ENCODE measurements around the gene ADGRD2.

ADGRD2 gene

GRCh38 chr9:124512806-124513204 is 62.6 kb downstream of the ADGRD2 start:
- Histone ChIP-seq H3K27me3 (ENCODE audit: insufficient read depth, low read length) (no peaks in the 10 kb centered on the region), H3K14ac (ENCODE audit: low read length) (no peak overlapping the region), H3K4me1 (ENCODE audit: control insufficient read depth in 1 of 2, insufficient read depth in 2 of 2, low read length in 2 of 2) (peaks cover 0 to 7% of the 10 kb centered on the region in 2 experiments), H2BK5ac (ENCODE audit: low read depth, low read length, poor library complexity) (no peak overlapping the region), H3K27ac (ENCODE audit: low read depth, low read length) (no peak overlapping the region), H2BK12ac (ENCODE audit: low read length) (no peak overlapping the region), H2AK5ac (ENCODE audit: low read length) (no peak overlapping the region), H3K79me2 (ENCODE audit: control insufficient read depth, insufficient read depth, low read length, poor library complexity) (no peaks in the 10 kb centered on the region), H2AFZ (ENCODE audit: insufficient read depth, low read length, poor library complexity) (no peak overlapping the region), H4K12ac (ENCODE audit: low read depth, low read length) (no peak overlapping the region), H2BK120ac (ENCODE audit: insufficient read depth, low read length, poor library complexity) (no peak overlapping the region), H3K9me3 (ENCODE audit: insufficient read depth, low read depth, low read length) (no peaks in the 10 kb centered on the region), H3K9ac (ENCODE audit: low read length) (no peak overlapping the region), H3K4me3 (ENCODE audit: low read depth, low read length) (no peak overlapping the region), H3K36me3 (ENCODE audit: control insufficient read depth in 1 of 2, insufficient read depth in 2 of 2, low read length in 2 of 2) (no peaks in the 10 kb centered on the region), H3K18ac (ENCODE audit: low read length) (no peak overlapping the region), H3K4me2 (ENCODE audit: low read length) (no peak overlapping the region), H3K23ac (ENCODE audit: low read length) (no peak overlapping the region), H3K4ac (ENCODE audit: low read depth, low read length) (no peak overlapping the region), H4K91ac (ENCODE audit: low read depth, low read length) (no peak overlapping the region), H3K79me1 (ENCODE audit: low read length) (peaks cover 5% of the 10 kb centered on the region), H4K8ac (ENCODE audit: low read depth, low read length) (no peak overlapping the region)
- no CpG with 5 or more reads among the region's 9 CpGs for WGBS (ENCODE audit: extremely low coverage, insufficient coverage, insufficient read length)
- no peak for DNase-seq

- no peak overlapping the region for H4K12ac ChIP-seq (ENCODE audit: low read depth, low read length)
- no peaks in the 10 kb centered on the region for H3K9me3 ChIP-seq (ENCODE audit: insufficient read depth, low read depth, low read length)
- H3K4me3 ChIP-seq (ENCODE audit: low read depth, low read length): no peak overlapping the region
- H2BK12ac ChIP-seq (ENCODE audit: low read length): no peak overlapping the region
- no peak overlapping the region for H3K14ac ChIP-seq (ENCODE audit: low read length)
- no peak overlapping the region for H2AFZ ChIP-seq (ENCODE audit: insufficient read depth, low read length, poor library complexity)
- H2BK120ac ChIP-seq (ENCODE audit: insufficient read depth, low read length, poor library complexity): no peak overlapping the region
- H2BK5ac ChIP-seq (ENCODE audit: low read depth, low read length, poor library complexity): no peak overlapping the region
- DNase-seq: no peak
- peaks cover 6 to 11% of the 10 kb centered on the region in 2 experiments for H3K4me1 ChIP-seq (ENCODE audit: control insufficient read depth in 1 of 2, insufficient read depth in 2 of 2, low read length in 2 of 2)
- no peak overlapping the region for H4K8ac ChIP-seq (ENCODE audit: low read depth, low read length)
- peaks cover 8% of the 10 kb centered on the region for H3K79me1 ChIP-seq (ENCODE audit: low read length)
- H3K4ac ChIP-seq (ENCODE audit: low read depth, low read length): no peak overlapping the region
- H4K91ac ChIP-seq (ENCODE audit: low read depth, low read length): no peak overlapping the region
- no peak overlapping the region for H2AK5ac ChIP-seq (ENCODE audit: low read length)
- no peaks in the 10 kb centered on the region for H3K27me3 ChIP-seq (ENCODE audit: insufficient read depth, low read length)
- no CpG with 5 or more reads among the region's 5 CpGs for WGBS (ENCODE audit: extremely low coverage, insufficient coverage, insufficient read length)
- H3K9ac ChIP-seq (ENCODE audit: low read length): no peak overlapping the region
- H3K79me2 ChIP-seq (ENCODE audit: control insufficient read depth, insufficient read depth, low read length, poor library complexity): no peaks in the 10 kb centered on the region
- H3K23ac ChIP-seq (ENCODE audit: low read length): no peak overlapping the region
- H3K27ac ChIP-seq (ENCODE audit: low read depth, low read length): no peak overlapping the region
- H3K18ac ChIP-seq (ENCODE audit: low read length): no peak overlapping the region
- H3K36me3 ChIP-seq (ENCODE audit: control insufficient read depth in 1 of 2, insufficient read depth in 2 of 2, low read length in 2 of 2): no peaks in the 10 kb centered on the region
- no peak overlapping the region for H3K4me2 ChIP-seq (ENCODE audit: low read length)
Measured at GRCh38 chr9:124513376-124513994, 63.2 kb downstream of the ADGRD2 start.

GRCh38 chr9:124514125-124514524 is 63.9 kb downstream of the ADGRD2 start:
- H2BK120ac ChIP-seq (ENCODE audit: insufficient read depth, low read length, poor library complexity): no peak overlapping the region
- H4K91ac ChIP-seq (ENCODE audit: low read depth, low read length): no peak overlapping the region
- DNase-seq: no peak
- peaks cover 6 to 15% of the 10 kb centered on the region in 2 experiments for H3K4me1 ChIP-seq (ENCODE audit: control insufficient read depth in 1 of 2, insufficient read depth in 2 of 2, low read length in 2 of 2)
- H3K27ac ChIP-seq (ENCODE audit: low read depth, low read length): no peak overlapping the region
- no peak overlapping the region for H3K23ac ChIP-seq (ENCODE audit: low read length)
- WGBS (ENCODE audit: extremely low coverage, insufficient coverage, insufficient read length): no CpG with 5 or more reads among the region's 4 CpGs
- H3K27me3 ChIP-seq (ENCODE audit: insufficient read depth, low read length): no peaks in the 10 kb centered on the region
- no peaks in the 10 kb centered on the region for H3K79me2 ChIP-seq (ENCODE audit: control insufficient read depth, insufficient read depth, low read length, poor library complexity)
- H3K4me2 ChIP-seq (ENCODE audit: low read length): no peak overlapping the region
- H3K4me3 ChIP-seq (ENCODE audit: low read depth, low read length): no peak overlapping the region
- H3K9me3 ChIP-seq (ENCODE audit: insufficient read depth, low read depth, low read length): no peaks in the 10 kb centered on the region
- no peak overlapping the region for H2BK5ac ChIP-seq (ENCODE audit: low read depth, low read length, poor library complexity)
- no peak overlapping the region for H2BK12ac ChIP-seq (ENCODE audit: low read length)
- H3K4ac ChIP-seq (ENCODE audit: low read depth, low read length): no peak overlapping the region
- H3K36me3 ChIP-seq (ENCODE audit: control insufficient read depth in 1 of 2, insufficient read depth in 2 of 2, low read length in 2 of 2): no peaks in the 10 kb centered on the region
- no peak overlapping the region for H2AK5ac ChIP-seq (ENCODE audit: low read length)
- H4K8ac ChIP-seq (ENCODE audit: low read depth, low read length): no peak overlapping the region
- H2AFZ ChIP-seq (ENCODE audit: insufficient read depth, low read length, poor library complexity): no peak overlapping the region
- H3K18ac ChIP-seq (ENCODE audit: low read length): no peak overlapping the region
- peaks cover 10% of the 10 kb centered on the region for H3K79me1 ChIP-seq (ENCODE audit: low read length)
- H3K9ac ChIP-seq (ENCODE audit: low read length): peak overlapping the region; percentile 25
- H3K14ac ChIP-seq (ENCODE audit: low read length): no peak overlapping the region
- no peak overlapping the region for H4K12ac ChIP-seq (ENCODE audit: low read depth, low read length)

- Histone ChIP-seq H3K4ac (ENCODE audit: low read depth, low read length) (no peak overlapping the region), H3K79me2 (ENCODE audit: control insufficient read depth, insufficient read depth, low read length, poor library complexity) (no peaks in the 10 kb centered on the region), H4K8ac (ENCODE audit: low read depth, low read length) (no peak overlapping the region), H2BK120ac (ENCODE audit: insufficient read depth, low read length, poor library complexity) (no peak overlapping the region), H3K4me2 (ENCODE audit: low read length) (no peak overlapping the region), H2BK5ac (ENCODE audit: low read depth, low read length, poor library complexity) (no peak overlapping the region), H3K4me3 (ENCODE audit: low read depth, low read length) (no peak overlapping the region), H3K36me3 (ENCODE audit: control insufficient read depth in 1 of 2, insufficient read depth in 2 of 2, low read length in 2 of 2) (no peaks in the 10 kb centered on the region), H3K79me1 (ENCODE audit: low read length) (peaks cover 12% of the 10 kb centered on the region), H3K27me3 (ENCODE audit: insufficient read depth, low read length) (no peaks in the 10 kb centered on the region), H3K23ac (ENCODE audit: low read length) (no peak overlapping the region), H3K27ac (ENCODE audit: low read depth, low read length) (no peak overlapping the region), H3K4me1 (ENCODE audit: control insufficient read depth in 1 of 2, insufficient read depth in 2 of 2, low read length in 2 of 2) (peaks cover 6 to 15% of the 10 kb centered on the region in 2 experiments), H3K14ac (ENCODE audit: low read length) (no peak overlapping the region), H4K91ac (ENCODE audit: low read depth, low read length) (no peak overlapping the region), H4K12ac (ENCODE audit: low read depth, low read length) (no peak overlapping the region), H2AK5ac (ENCODE audit: low read length) (no peak overlapping the region), H2BK12ac (ENCODE audit: low read length) (no peak overlapping the region), H3K9me3 (ENCODE audit: insufficient read depth, low read depth, low read length) (no peaks in the 10 kb centered on the region), H2AFZ (ENCODE audit: insufficient read depth, low read length, poor library complexity) (no peak overlapping the region), H3K9ac (ENCODE audit: low read length) (no peak overlapping the region), H3K18ac (ENCODE audit: low read length) (no peak overlapping the region)
- DNase-seq: peak in 1 of 2 donors; percentile 13
- no CpG with 5 or more reads among the region's 5 CpGs for WGBS (ENCODE audit: extremely low coverage, insufficient coverage, insufficient read length)
Measured at GRCh38 chr9:124514874-124515273, 64.6 kb downstream of the ADGRD2 start.
